ENCODE data around the gene HSD17B8.
"Not testable (repeated sequence)": the region's sequence is repeated elsewhere in the genome, so short reads cannot be mapped to it uniquely, and the experiment has no call there.

DNA sequence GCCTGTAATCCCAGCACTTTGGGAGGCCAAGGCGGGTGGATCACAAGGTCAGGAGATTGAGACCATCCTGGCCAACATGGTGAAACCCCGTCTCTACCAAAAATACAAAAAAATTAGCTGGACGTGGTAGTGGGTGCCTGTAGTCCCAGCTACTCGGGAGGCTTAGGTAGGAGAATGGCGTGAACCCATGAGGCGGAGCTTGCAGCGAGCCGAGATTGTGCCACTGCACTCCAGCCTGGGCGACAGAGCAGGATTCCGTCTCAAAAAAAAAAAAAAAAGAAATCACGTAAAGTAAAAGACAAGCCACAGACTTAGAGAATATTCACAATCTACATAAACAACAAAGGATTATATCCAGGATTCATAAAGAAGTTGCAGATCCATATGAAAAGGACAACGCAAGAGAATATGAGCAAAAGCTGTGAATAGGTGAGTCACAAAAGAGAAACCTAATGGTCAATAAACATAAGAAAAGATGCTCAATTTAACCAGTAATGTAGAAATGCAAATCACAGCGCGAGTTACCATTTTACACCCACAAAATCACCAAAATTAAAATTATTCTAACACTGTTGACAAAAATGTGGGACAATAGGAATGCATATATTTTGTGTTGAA lies 22.2 kb downstream of the HSD17B8 start:
- not testable (repeated sequence) for TF ChIP-seq EP300 (IDR thresholded peaks at IDR 0.05); HDAC2 (IDR thresholded peaks at IDR 0.05); POLR2A (IDR thresholded peaks at IDR 0.05; ENCODE audit: low read length); RAD21 (conservative IDR thresholded peaks at IDR 0.05 in 1 of 2, IDR thresholded peaks at IDR 0.05 in 1 of 2); CTCF (IDR thresholded peaks at IDR 0.05); CEBPB (IDR thresholded peaks at IDR 0.05); SMC3 (IDR thresholded peaks at IDR 0.05); REST (IDR thresholded peaks at IDR 0.05); RCOR1 (IDR thresholded peaks at IDR 0.05; ENCODE audit: low read depth, low read length)
- TF ChIP-seq, protein P1, sequence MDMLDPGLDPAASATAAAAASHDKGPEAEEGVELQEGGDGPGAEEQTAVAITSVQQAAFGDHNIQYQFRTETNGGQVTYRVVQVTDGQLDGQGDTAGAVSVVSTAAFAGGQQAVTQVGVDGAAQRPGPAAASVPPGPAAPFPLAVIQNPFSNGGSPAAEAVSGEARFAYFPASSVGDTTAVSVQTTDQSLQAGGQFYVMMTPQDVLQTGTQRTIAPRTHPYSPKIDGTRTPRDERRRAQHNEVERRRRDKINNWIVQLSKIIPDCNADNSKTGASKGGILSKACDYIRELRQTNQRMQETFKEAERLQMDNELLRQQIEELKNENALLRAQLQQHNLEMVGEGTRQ (IDR thresholded peaks at IDR 0.05) = not testable (repeated sequence)
